ENCODE data around the gene GHRH. TPM values are rescaled to one million over a fixed set of nuclear protein-coding genes. Genes with fewer than 3 reads are reported as not detected.

GHRH gene, protein sequence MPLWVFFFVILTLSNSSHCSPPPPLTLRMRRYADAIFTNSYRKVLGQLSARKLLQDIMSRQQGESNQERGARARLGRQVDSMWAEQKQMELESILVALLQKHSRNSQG
- total RNA-seq (2022; extraction: Qiagen RNA extraction), result not detected in 5 replicates

DNA sequence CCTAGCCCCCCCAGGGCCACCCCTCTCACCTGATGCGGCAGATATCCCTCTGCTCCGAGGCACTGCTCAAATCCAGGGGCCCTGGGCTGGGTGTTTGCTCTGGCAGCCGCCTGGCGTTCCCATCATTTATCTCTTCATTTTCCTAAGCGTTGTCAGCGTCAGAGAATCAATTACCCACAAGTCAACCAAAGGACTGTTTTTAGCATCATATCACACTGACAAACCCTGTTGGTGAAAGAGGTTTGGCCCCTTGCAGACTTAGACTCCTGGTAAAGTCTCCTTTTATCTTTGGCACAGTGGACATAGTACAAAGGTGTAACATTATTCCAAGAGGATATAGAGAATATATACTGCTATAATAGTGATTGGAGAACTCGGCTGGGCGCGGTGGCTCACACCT lies at the start of gene GHRH:
TSS of gene GHRH (minus strand) at position 101 of the 400 bp plus-strand sequence. CDS start 4,925 bp downstream, outside the sequence.

Other genes starting within 250 kb of the GHRH start
- gene RBL1, start 165.8 kb downstream of the GHRH start, total RNA-seq (2022; extraction: Qiagen RNA extraction), result 8.8 to 10.7 TPM (median 9.6 TPM) in 5 replicates
- gene RPN2, start 82.5 kb downstream of the GHRH start, total RNA-seq (2022; extraction: Qiagen RNA extraction), result 249 to 270 TPM (median 262 TPM) in 5 replicates
- gene MROH8, start 82.3 kb downstream of the GHRH start, total RNA-seq (2022; extraction: Qiagen RNA extraction), result 0.68 to 1.3 TPM (median 0.93 TPM) in 5 replicates
- 82.2 to 104 TPM (median 97.6 TPM) in 5 replicates for gene MANBAL, start 27.8 kb upstream of the GHRH start, total RNA-seq (2022; extraction: Qiagen RNA extraction)
- gene SRC, start 84.3 kb upstream of the GHRH start, total RNA-seq (2022; extraction: Qiagen RNA extraction), result 139 to 187 TPM (median 178 TPM) in 5 replicates

All from A549 treated with CORT108297 at 1 μM for 4 hours (cell line).